Uterus (tissue), 2 donors: ENCODE data around the gene ATP6V0C.

Source experiments
- CTCF ChIP-seq, 4 experiments: fragments of 200-600 bp in 2 of 4; fragments of 450-650 bp in 2 of 4; sonication (generic) in 2 of 4; IDR thresholded peaks; one replicate each; pipeline ENCODE4 v1.5.1; 2016 to 2019; ENCODE audit warnings: antibody characterized with exemption in 4 of 4, mild to moderate bottlenecking in 2 of 4, moderate library complexity in 1 of 4
- POLR2A ChIP-seq, 2 donors: fragments of 450-650 bp; IDR thresholded peaks; one replicate each; pipeline ENCODE4 v1.6.1; 2016; ENCODE audit warnings: antibody characterized with exemption in 2 of 2, mild to moderate bottlenecking in 1 of 2, moderate library complexity in 1 of 2

GRCh38 chr16:2512735-2513404 lies 882 bp upstream of the ATP6V0C start:
- no peak for TF ChIP-seq POLR2A (IDR thresholded peaks at IDR 0.05)
- no peak for TF ChIP-seq CTCF (IDR thresholded peaks at IDR 0.05)
